Measurements from ENCODE around the gene ACKR2. TPM values are rescaled to one million over a fixed set of nuclear protein-coding genes. Genes with fewer than 3 reads are reported as not detected.

The ACKR2 gene
- total RNA-seq, 1 experiment from 2014 or later, result 0.76 TPM

GRCh38 chr3:42839616-42840015 is 30.4 kb downstream of the ACKR2 start:
- POLR2A ChIA-PET, result no interaction called here
- no TSS peak for BruUV-seq (replicated peaks)
- H3K9me2 ChIP-seq (ENCODE audit: insufficient read depth), result no peaks in the 10 kb centered on the region
- peak overlapping the region; percentile 39 for H3K4me2 ChIP-seq (ENCODE audit: low read length)
- H3K9ac ChIP-seq (ENCODE audit: low read length), result no peak overlapping the region
- no peaks in the 10 kb centered on the region for H3K9me3 ChIP-seq (ENCODE audit: control insufficient read depth in 1 of 2, insufficient read depth in 1 of 2, low read depth in 1 of 2, low read length in 2 of 2)
- H3K4me3 ChIP-seq (replicated peaks in 1 of 2; ENCODE audit: low read depth in 1 of 2, low read length in 2 of 2), result no peak overlapping the region
- H2AFZ ChIP-seq (ENCODE audit: low read depth, low read length, poor library complexity, severe bottlenecking), result peak overlapping the region; percentile 85
- peak; percentile 55 to 75 (median 69); a peak in 5 of 6 replicates for TF ChIP-seq CTCF (IDR thresholded peaks at IDR 0.05 in 2 of 3, conservative IDR thresholded peaks at IDR 0.05 in 1 of 3; ENCODE audit: borderline replicate concordance in 1 of 3, insufficient read depth in 1 of 3, low read depth in 2 of 3, low read length in 2 of 3)
- TF ChIP-seq, protein P1, sequence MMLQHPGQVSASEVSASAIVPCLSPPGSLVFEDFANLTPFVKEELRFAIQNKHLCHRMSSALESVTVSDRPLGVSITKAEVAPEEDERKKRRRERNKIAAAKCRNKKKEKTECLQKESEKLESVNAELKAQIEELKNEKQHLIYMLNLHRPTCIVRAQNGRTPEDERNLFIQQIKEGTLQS (IDR thresholded peaks at IDR 0.05), result no peak
- TF ChIP-seq, protein P2, sequence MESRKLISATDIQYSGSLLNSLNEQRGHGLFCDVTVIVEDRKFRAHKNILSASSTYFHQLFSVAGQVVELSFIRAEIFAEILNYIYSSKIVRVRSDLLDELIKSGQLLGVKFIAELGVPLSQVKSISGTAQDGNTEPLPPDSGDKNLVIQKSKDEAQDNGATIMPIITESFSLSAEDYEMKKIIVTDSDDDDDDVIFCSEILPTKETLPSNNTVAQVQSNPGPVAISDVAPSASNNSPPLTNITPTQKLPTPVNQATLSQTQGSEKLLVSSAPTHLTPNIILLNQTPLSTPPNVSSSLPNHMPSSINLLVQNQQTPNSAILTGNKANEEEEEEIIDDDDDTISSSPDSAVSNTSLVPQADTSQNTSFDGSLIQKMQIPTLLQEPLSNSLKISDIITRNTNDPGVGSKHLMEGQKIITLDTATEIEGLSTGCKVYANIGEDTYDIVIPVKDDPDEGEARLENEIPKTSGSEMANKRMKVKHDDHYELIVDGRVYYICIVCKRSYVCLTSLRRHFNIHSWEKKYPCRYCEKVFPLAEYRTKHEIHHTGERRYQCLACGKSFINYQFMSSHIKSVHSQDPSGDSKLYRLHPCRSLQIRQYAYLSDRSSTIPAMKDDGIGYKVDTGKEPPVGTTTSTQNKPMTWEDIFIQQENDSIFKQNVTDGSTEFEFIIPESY (IDR thresholded peaks at IDR 0.05; ENCODE audit: extremely low read depth, insufficient replicate concordance, low read length), result no peak
- no peak for TF ChIP-seq EGR1 (IDR thresholded peaks at IDR 0.05; ENCODE audit: low read depth)
- TF ChIP-seq ELF1 (IDR thresholded peaks at IDR 0.05; ENCODE audit: borderline replicate concordance, low read depth), result no peak
- peak; percentile 74 for TF ChIP-seq RAD21 (IDR thresholded peaks at IDR 0.05; ENCODE audit: low read depth)
- no peak for TF ChIP-seq SIN3A (IDR thresholded peaks at IDR 0.05; ENCODE audit: low read depth)
- no peak for TF ChIP-seq POLR2AphosphoS5 (IDR thresholded peaks at IDR 0.05; ENCODE audit: low read depth, low read length)
- TF ChIP-seq SRF (IDR thresholded peaks at IDR 0.05; ENCODE audit: low read depth), result no peak
- no peaks in the 10 kb centered on the region for H3K27me3 ChIP-seq (ENCODE audit: insufficient read depth, low read length)
- no peaks in the 10 kb centered on the region for H3K4me1 ChIP-seq (ENCODE audit: control insufficient read depth in 1 of 2, insufficient read depth in 2 of 2, low read length in 2 of 2)
- ATAC-seq, result peak; percentile 99
- H4K20me1 ChIP-seq (ENCODE audit: insufficient read depth), result no peaks in the 10 kb centered on the region
- no peak overlapping the region for H3K27ac ChIP-seq (ENCODE audit: low read depth, low read length)
- DNase-seq (ENCODE audit: low read depth, low spot score), result peak; percentile 63
- no peaks in the 10 kb centered on the region for H3K79me2 ChIP-seq (ENCODE audit: insufficient read depth, low read length)
- RAD21 ChIA-PET (ENCODE audit: low non-redundant PET in 1 of 2, low total read pairs in 2 of 2, uncharacterized antibody in 2 of 2, unreplicated experiment in 2 of 2), result no interaction called here
- CTCF ChIA-PET, result interaction anchor here (0.8 to 2.7 kb wide), 5 partner anchors 9 to 609 kb away, joined by 3 to 25 read pairs (median 3); no protein-coding TSS in a partner anchor
- intact Hi-C loops (cut with micrococcal nuclease), result loop anchor here (2.0 to 10.0 kb wide), 2 partner anchors 59 to 395 kb away; no protein-coding TSS in a partner anchor
- H3K36me3 ChIP-seq (ENCODE audit: control insufficient read depth in 1 of 2, insufficient read depth in 2 of 2, low read length in 2 of 2), result no peaks in the 10 kb centered on the region
